OCI-LY3 (cell line): ENCODE measurements around the gene SFMBT1.

Experiments used
- H2AFZ ChIP-seq: fragments of 200-600, 300-600 bp; shearing (Covaris generic); 2 replicates; pipeline ENCODE4 v1.6.0; 2014; ENCODE audit warnings: antibody characterized with exemption, low read depth, low read length
- H3K27ac ChIP-seq: fragments of 200-600, 300-600 bp; sonication (generic); 2 replicates; pipeline ENCODE4 v1.5.1; 2014; ENCODE audit warnings: mild to moderate bottlenecking, low read length, moderate library complexity, mixed read lengths
- H3K27me3 ChIP-seq: fragments of 200-600, 300-600 bp; sonication (generic); 2 replicates; pipeline ENCODE4 v1.6.1; 2014; ENCODE audit warnings: low read depth, low read length, mixed read lengths
- H3K36me3 ChIP-seq: fragments of 200-600, 300-600 bp; sonication (generic); replicated peaks from 2 replicates; pipeline ENCODE3; 2014; ENCODE audit warnings: low read depth, low read length, mixed read lengths
- H3K4me1 ChIP-seq: fragments of 300-600, 200-600 bp; sonication (generic); 2 replicates; pipeline ENCODE4 v1.6.1; 2014; ENCODE audit warnings: low read length, mixed read lengths
- H3K4me2 ChIP-seq: fragments of 200-600, 300-600 bp; sonication (generic); 2 replicates; pipeline ENCODE4 v1.6.1; 2014; ENCODE audit warnings: low read length, mixed read lengths
- H3K4me3 ChIP-seq: fragments of 300-600, 200-600 bp; sonication (generic); 2 replicates; pipeline ENCODE4 v1.5.1; 2014; ENCODE audit warnings: antibody characterized with exemption, mild to moderate bottlenecking, low read length, moderate library complexity
- H3K79me2 ChIP-seq: fragments of 300-600, 200-600 bp; shearing (Covaris generic); 2 replicates; pipeline ENCODE4 v1.6.1; 2014; ENCODE audit warnings: mild to moderate bottlenecking, low read length, mixed read lengths
- H3K9ac ChIP-seq: fragments of 300-600, 200-600 bp; shearing (Covaris generic); 2 replicates; pipeline ENCODE4 v1.6.0; 2014; ENCODE audit warnings: mild to moderate bottlenecking, low read length, moderate library complexity
- H3K9me3 ChIP-seq: fragments of 200-600, 300-600 bp; shearing (Covaris generic); 2 replicates; pipeline ENCODE4 v1.6.1; 2014; ENCODE audit warnings: low read length, mixed read lengths; ENCODE audit not compliant: insufficient read depth
- H4K20me1 ChIP-seq: fragments of 200-600, 300-600 bp; sonication (generic); 2 replicates; pipeline ENCODE4 v1.6.1; 2016; ENCODE audit warnings: low read length, mixed read lengths; ENCODE audit not compliant: insufficient read depth
- CTCF ChIP-seq: fragments of 200-600, 300-600 bp; sonication (generic); IDR thresholded peaks from 2 replicates; pipeline ENCODE4 v1.5.1; 2014; ENCODE audit warnings: antibody characterized with exemption, low read length, low read depth
- EZH2phosphoT487 ChIP-seq: fragments of 200-600 bp; shearing (Covaris generic); IDR thresholded peaks from 2 replicates; pipeline ENCODE4 v1.6.1; 2018; ENCODE audit warnings: antibody characterized with exemption, mixed run types, low read depth

SFMBT1 gene

GRCh38 chr3:52871761-52872160, 174.1 kb downstream of the SFMBT1 start:
- no peaks in the 10 kb centered on the region for H3K4me1 ChIP-seq
- H3K27me3 ChIP-seq, result no peaks in the 10 kb centered on the region
- TF ChIP-seq EZH2phosphoT487 (no peak), CTCF (no peak)
- H3K4me3 ChIP-seq, result no peak overlapping the region
- H2AFZ ChIP-seq, result no peak overlapping the region
- H3K9me3 ChIP-seq, result no peaks in the 10 kb centered on the region
- no peaks in the 10 kb centered on the region for H3K79me2 ChIP-seq
- no peaks in the 10 kb centered on the region for H4K20me1 ChIP-seq
- no peak overlapping the region for H3K27ac ChIP-seq
- no peaks in the 10 kb centered on the region for H3K36me3 ChIP-seq
- no peak overlapping the region for H3K9ac ChIP-seq
- no peak overlapping the region for H3K4me2 ChIP-seq

GRCh38 chr3:52870471-52870870, 175.4 kb downstream of the SFMBT1 start:
- H3K27ac ChIP-seq, result no peak overlapping the region
- no peak overlapping the region for H3K4me2 ChIP-seq
- no peak for TF ChIP-seq CTCF
- no peak for TF ChIP-seq EZH2phosphoT487
- no peaks in the 10 kb centered on the region for H3K27me3 ChIP-seq
- H4K20me1 ChIP-seq, result no peaks in the 10 kb centered on the region
- no peak overlapping the region for H3K4me3 ChIP-seq
- H2AFZ ChIP-seq, result no peak overlapping the region
- no peaks in the 10 kb centered on the region for H3K79me2 ChIP-seq
- H3K4me1 ChIP-seq, result no peaks in the 10 kb centered on the region
- no peaks in the 10 kb centered on the region for H3K36me3 ChIP-seq
- H3K9ac ChIP-seq, result no peak overlapping the region
- no peaks in the 10 kb centered on the region for H3K9me3 ChIP-seq

- no peaks in the 10 kb centered on the region for H4K20me1 ChIP-seq
- no peak overlapping the region for H2AFZ ChIP-seq
- no peaks in the 10 kb centered on the region for H3K27me3 ChIP-seq
- H3K4me1 ChIP-seq, result no peaks in the 10 kb centered on the region
- no peaks in the 10 kb centered on the region for H3K36me3 ChIP-seq
- no peak overlapping the region for H3K4me3 ChIP-seq
- no peaks in the 10 kb centered on the region for H3K79me2 ChIP-seq
- TF ChIP-seq CTCF (no peak), EZH2phosphoT487 (no peak)
- no peak overlapping the region for H3K27ac ChIP-seq
- H3K9ac ChIP-seq, result no peak overlapping the region
- no peak overlapping the region for H3K4me2 ChIP-seq
- H3K9me3 ChIP-seq, result no peaks in the 10 kb centered on the region
These were observed 179.4 kb downstream of the SFMBT1 start for GRCh38 chr3:52866427-52866826.

- H3K9me3 ChIP-seq, result no peaks in the 10 kb centered on the region
- H3K27ac ChIP-seq, result no peak overlapping the region
- H3K9ac ChIP-seq, result no peak overlapping the region
- no peak overlapping the region for H3K4me3 ChIP-seq
- H4K20me1 ChIP-seq, result no peaks in the 10 kb centered on the region
- no peaks in the 10 kb centered on the region for H3K27me3 ChIP-seq
- TF ChIP-seq CTCF, result no peak
- no peak for TF ChIP-seq EZH2phosphoT487
- no peaks in the 10 kb centered on the region for H3K79me2 ChIP-seq
- no peak overlapping the region for H2AFZ ChIP-seq
- no peaks in the 10 kb centered on the region for H3K4me1 ChIP-seq
- no peak overlapping the region for H3K4me2 ChIP-seq
- H3K36me3 ChIP-seq, result no peaks in the 10 kb centered on the region
These were observed 179.9 kb downstream of the SFMBT1 start for GRCh38 chr3:52865994-52866393.
